ENCODE results near the gene RAB8B. TPM values are rescaled to one million over a fixed set of nuclear protein-coding genes. Genes with fewer than 3 reads are reported as not detected.
A peak's percentile ranks its signal among the peaks of the same experiment; 100 is the strongest.

RAB8B gene
- total and polyA plus RNA-seq, 2 experiments from 2014 or later: 5.1 to 12.4 TPM

DNA sequence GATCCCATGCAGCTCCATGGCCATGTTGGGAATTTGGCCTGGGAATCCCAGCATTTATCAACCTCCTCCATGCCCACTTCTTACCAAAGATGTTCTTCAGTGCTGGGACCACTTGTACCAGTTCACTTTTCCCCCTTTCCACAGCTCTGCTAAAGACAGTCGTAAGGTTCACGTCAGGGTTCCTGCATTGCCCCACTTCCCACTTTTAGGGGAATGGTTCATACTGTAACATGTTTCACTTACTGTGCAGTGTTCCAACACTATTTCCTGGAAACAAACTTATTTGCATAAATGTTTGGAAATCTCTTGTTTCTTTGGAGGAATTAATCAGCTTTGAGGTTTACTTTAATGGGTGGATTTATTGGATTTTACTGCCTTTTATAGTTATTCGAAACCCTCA, 105.0 kb downstream of the RAB8B start:
- no peaks in the 10 kb centered on the region for H3K36me3 ChIP-seq
- no peaks in the 10 kb centered on the region for H3K9me3 ChIP-seq (ENCODE audit: low read depth)
- H3K4me3 ChIP-seq: no peak overlapping the region
- H3K27ac ChIP-seq: no peak overlapping the region
- no peak for DNase-seq (ENCODE audit: low read depth in 1 of 2, low spot score in 1 of 2)
- no peaks in the 10 kb centered on the region for H3K4me1 ChIP-seq (ENCODE audit: low read depth)
- H3K27me3 ChIP-seq: no peaks in the 10 kb centered on the region
- TF ChIP-seq, protein P1, sequence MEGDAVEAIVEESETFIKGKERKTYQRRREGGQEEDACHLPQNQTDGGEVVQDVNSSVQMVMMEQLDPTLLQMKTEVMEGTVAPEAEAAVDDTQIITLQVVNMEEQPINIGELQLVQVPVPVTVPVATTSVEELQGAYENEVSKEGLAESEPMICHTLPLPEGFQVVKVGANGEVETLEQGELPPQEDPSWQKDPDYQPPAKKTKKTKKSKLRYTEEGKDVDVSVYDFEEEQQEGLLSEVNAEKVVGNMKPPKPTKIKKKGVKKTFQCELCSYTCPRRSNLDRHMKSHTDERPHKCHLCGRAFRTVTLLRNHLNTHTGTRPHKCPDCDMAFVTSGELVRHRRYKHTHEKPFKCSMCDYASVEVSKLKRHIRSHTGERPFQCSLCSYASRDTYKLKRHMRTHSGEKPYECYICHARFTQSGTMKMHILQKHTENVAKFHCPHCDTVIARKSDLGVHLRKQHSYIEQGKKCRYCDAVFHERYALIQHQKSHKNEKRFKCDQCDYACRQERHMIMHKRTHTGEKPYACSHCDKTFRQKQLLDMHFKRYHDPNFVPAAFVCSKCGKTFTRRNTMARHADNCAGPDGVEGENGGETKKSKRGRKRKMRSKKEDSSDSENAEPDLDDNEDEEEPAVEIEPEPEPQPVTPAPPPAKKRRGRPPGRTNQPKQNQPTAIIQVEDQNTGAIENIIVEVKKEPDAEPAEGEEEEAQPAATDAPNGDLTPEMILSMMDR (IDR thresholded peaks at IDR 0.05; ENCODE audit: low read depth, low read length): no peak

DNA sequence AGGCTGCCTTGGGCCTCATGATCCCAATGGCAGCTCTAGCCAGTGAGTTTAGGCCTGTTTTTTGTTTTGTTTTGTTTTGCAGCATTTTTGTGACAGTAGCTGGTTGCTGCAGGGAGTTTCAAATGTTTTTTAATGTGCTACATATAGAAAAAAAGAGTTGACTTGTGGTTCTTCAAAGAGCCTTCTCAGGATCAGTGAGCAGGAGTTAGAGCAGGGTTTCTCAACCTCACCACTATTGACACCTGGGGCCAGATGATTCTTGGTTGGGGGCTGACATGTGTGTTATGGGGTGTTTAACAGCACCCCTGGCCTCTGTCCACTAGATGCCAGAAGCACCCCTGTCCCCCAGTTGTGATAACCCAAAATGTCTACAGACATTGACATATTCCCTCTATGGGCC, 105.9 kb downstream of the RAB8B start:
- no peaks in the 10 kb centered on the region for H3K36me3 ChIP-seq
- no peaks in the 10 kb centered on the region for H3K4me1 ChIP-seq (ENCODE audit: low read depth)
- H3K9me3 ChIP-seq (ENCODE audit: low read depth): no peaks in the 10 kb centered on the region
- H3K4me3 ChIP-seq: no peak overlapping the region
- no peak for DNase-seq (ENCODE audit: low read depth in 1 of 2, low spot score in 1 of 2)
- H3K27ac ChIP-seq: no peak overlapping the region
- no peaks in the 10 kb centered on the region for H3K27me3 ChIP-seq
- TF ChIP-seq, protein P1 (IDR thresholded peaks at IDR 0.05; ENCODE audit: low read depth, low read length): no peak

DNA sequence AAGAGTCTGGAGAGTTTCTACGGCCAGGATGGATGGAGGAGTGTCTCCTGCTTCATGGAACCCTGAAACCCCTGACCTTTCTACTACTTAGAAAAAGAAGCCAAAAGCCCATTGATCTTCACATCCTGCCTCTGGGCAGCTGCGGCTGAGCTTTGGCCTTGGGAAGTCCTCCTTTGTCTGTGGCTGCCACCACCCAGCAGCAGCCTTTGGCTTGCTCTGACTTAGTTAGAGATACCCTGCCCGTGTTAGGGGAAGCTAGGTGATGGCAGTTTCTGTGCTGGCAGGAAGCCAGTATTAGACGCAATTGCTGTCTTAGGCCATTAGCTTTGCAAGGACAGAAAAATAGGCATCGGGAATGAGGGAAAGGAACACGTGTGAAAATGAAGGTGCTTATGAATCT, 106.8 kb downstream of the RAB8B start:
- peak in 1 of 2 donors; percentile 30 for DNase-seq (ENCODE audit: low read depth in 1 of 2, low spot score in 1 of 2)
- Histone ChIP-seq H3K27ac (no peak overlapping the region), H3K27me3 (no peaks in the 10 kb centered on the region), H3K36me3 (no peaks in the 10 kb centered on the region), H3K4me3 (no peak overlapping the region), H3K4me1 (ENCODE audit: low read depth) (no peaks in the 10 kb centered on the region), H3K9me3 (ENCODE audit: low read depth) (no peaks in the 10 kb centered on the region)
- TF ChIP-seq, protein P1 (IDR thresholded peaks at IDR 0.05; ENCODE audit: low read depth, low read length): no peak

DNA sequence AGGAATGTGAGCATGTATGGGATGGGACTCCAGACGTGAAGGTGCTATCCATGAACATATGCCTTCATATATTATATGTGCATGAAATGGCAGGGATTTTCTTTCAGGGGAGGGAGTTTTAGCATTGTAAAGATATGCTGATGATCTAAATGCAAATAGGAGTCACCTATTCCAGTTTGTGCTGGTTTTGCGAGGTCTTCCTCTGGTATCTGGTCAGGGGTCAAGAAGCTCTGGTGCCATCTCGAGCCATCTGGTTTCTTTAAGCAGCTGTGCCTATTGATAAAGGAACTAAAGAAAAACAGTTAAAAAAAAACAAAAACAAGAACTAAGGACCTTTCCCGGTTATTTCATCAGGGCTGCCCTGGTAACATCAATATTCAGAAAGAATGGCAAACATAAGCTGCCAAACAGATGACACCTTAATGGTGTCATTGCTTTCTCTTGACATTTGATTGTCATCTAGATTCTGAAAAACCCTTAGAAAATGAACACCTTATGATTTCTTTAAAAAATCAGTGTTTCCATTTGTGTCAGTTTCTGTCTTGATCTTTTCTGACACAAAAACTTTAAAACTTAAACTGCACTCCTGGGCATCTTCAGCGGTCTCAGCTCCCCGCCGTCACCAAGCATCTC, 110.7 kb downstream of the RAB8B start:
- no peak for DNase-seq (ENCODE audit: low read depth in 1 of 2, low spot score in 1 of 2)
- H3K27me3 ChIP-seq: no peaks in the 10 kb centered on the region
- no peaks in the 10 kb centered on the region for H3K4me1 ChIP-seq (ENCODE audit: low read depth)
- H3K9me3 ChIP-seq (ENCODE audit: low read depth): no peaks in the 10 kb centered on the region
- no peak overlapping the region for H3K27ac ChIP-seq
- H3K4me3 ChIP-seq: no peak overlapping the region
- TF ChIP-seq, protein P1 (IDR thresholded peaks at IDR 0.05; ENCODE audit: low read depth, low read length): no peak
- no peaks in the 10 kb centered on the region for H3K36me3 ChIP-seq

DNA sequence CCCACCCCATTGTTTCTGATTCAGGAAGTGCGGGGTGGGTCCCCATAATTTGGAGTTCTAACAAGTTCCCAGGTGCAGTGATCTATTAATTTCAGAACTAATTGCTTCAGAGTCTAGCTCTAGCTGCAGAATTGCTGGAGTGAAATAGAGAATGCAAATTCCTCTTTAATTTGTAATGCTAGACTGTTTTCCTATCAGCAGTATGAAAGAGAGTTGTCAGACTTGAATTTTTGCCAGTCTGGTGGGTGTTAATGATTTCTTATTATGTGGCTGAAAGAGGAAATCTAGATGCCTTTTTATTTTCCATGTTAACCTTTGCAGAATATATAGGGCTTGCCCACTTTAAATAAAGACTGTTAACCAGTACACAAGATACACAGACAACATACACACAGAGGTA, 111.7 kb downstream of the RAB8B start:
- no peak for DNase-seq (ENCODE audit: low read depth in 1 of 2, low spot score in 1 of 2)
- Histone ChIP-seq H3K27ac (no peak overlapping the region), H3K9me3 (ENCODE audit: low read depth) (no peaks in the 10 kb centered on the region), H3K27me3 (no peaks in the 10 kb centered on the region), H3K4me3 (no peak overlapping the region), H3K36me3 (no peaks in the 10 kb centered on the region), H3K4me1 (ENCODE audit: low read depth) (no peaks in the 10 kb centered on the region)
- TF ChIP-seq, protein P1 (IDR thresholded peaks at IDR 0.05; ENCODE audit: low read depth, low read length): no peak

Data from cardiac muscle cell (in vitro differentiated cells and primary cell).